Measurements from ENCODE around the gene MAP2K7. TPM values are rescaled to one million over a fixed set of nuclear protein-coding genes. Genes with fewer than 3 reads are reported as not detected.

The MAP2K7 gene
- total RNA-seq, 2 experiments from 2014 or later, result 36.5 to 39.9 TPM

DNA sequence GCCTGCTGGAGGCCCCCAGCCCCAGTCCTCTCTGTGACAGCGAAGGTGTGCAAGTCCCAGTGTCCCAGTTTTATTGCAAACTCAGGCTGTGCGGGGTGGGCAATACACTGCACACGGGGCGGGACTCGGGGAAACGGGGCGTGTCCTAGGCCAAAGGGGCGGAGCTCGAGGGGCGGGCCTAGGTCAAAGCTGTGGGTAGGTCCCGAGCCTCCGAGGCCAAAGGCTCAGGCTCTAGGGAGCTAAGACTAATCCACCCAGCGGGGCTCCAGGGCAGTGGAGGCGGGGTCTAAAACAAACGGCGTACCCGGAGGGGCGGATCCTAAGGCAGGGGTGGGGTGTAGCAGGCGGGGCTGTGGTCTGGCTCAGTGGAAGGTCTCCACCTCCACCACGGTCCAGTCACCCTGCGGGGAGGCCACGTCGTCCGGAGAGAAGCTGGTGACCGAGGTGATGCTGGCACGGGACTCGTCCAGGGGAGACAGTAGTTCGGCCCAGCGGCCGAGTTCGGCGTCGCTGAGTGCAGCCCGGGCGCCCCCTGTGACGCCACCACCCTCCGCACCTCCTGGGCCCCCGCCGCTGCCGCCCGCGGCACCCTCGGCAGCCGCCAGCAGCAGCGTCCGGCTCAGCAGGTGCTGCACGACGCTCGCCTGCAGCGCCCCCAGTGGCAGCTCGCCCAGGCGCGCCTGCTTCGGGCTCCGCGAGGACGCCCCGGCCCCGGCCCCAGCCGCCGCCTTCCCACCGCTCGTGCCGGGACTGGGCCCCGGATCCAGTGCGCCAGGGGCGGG lies 34.8 kb upstream of the MAP2K7 start:
- peak overlapping the region; percentile 65 for H3K4me3 Mint-ChIP-seq
- ChIA-PET CTCF (interaction anchor here (0.8 to 2.0 kb wide), 35 partner anchors 8 to 346 kb away, joined by 3 to 40 read pairs (median 5); partner anchors contain the start of genes LRRC8E, MAP2K7, MCOLN1 and PET100), POLR2A (interaction anchor here (1.3 to 1.5 kb wide), 2 partner anchors 74 to 239 kb away, joined by 5 read pairs; partner anchors contain the start of genes PET100, TIMM44 and XAB2)
- DNase-seq (peak; percentile 83), ATAC-seq (peak; percentile 80)
- H3K9me3 Mint-ChIP-seq (ENCODE audit: insufficient read depth), result no peaks in the 10 kb centered on the region
- peaks cover 47% of the 10 kb centered on the region for H3K27me3 Mint-ChIP-seq (ENCODE audit: low read depth)
- H3K36me3 Mint-ChIP-seq (ENCODE audit: low read depth), result no peaks in the 10 kb centered on the region
- peaks cover 47% of the 10 kb centered on the region for H3K4me1 Mint-ChIP-seq (ENCODE audit: low read depth)
- H3K27ac Mint-ChIP-seq, result peak overlapping the region; percentile 74

DNA sequence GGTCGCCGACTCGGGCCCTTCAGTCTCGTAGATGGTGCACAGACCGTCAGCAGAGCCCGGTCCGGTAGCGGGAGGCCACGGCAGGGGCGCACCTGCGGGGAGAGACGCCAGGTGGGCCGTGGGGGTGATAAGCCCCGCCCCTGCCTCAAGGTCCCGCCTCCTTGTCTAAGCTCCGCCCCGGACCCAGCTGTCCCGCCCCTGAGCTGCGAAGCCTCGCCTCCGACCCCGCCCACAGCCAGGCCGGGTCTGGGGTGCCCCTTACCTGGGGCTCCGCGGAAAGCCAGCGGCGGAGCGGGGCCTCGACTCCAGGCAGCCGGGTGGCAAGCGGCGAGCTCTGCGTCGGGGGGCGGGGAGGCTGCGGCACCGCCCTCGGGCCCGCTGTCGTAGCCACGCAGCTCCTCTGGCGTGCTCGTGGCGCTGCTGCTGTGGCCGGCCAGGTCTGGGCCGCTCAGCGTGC lies 34.2 kb upstream of the MAP2K7 start:
- ATAC-seq, result peak; percentile 61
- ChIA-PET POLR2A (interaction anchor here (1.3 to 1.5 kb wide), 2 partner anchors 74 to 240 kb away, joined by 5 read pairs; partner anchors contain the start of genes PET100, TIMM44 and XAB2), CTCF (interaction anchor here (0.6 to 2.0 kb wide), 38 partner anchors 8 to 606 kb away, joined by 3 to 40 read pairs (median 5); partner anchors contain the start of genes LRRC8E, MAP2K7, MCOLN1 and PET100)
- Mint-ChIP-seq H3K36me3 (ENCODE audit: low read depth) (no peaks in the 10 kb centered on the region), H3K27ac (no peak overlapping the region), H3K4me3 (peak overlapping the region; percentile 59), H3K27me3 (ENCODE audit: low read depth) (peaks cover 46% of the 10 kb centered on the region), H3K4me1 (ENCODE audit: low read depth) (peaks cover 45% of the 10 kb centered on the region), H3K9me3 (ENCODE audit: insufficient read depth) (no peaks in the 10 kb centered on the region)
- peak; percentile 77 for DNase-seq

DNA sequence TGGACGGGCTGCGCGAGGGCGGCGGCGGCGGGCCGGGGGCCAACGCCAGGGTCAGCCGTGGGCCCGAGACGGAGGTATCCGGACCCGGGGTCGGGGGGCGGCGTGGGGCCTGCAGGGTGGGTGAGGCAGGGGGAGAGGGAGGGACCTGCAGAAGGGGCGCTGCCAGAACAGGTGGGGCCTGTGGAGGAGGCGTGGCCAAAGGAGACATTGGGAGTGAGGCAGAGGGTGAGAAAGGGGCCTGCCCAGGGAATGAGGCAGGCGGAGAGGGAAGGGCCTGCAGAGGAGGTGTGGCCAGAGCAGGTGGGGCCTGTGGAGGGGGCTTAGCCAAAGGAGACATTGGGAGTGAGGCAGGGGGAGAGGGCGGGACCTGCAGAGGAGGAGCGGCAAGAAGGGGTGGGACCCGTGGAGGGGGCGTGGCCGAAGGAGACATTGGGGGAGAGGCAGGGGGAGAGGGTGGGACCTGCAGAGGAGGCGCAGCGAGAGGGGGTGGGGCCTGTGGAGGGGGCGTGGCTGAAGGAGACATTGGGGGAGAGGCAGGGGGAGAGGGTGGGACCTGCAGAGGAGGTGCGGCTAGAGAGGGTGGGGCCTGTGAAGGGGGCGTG lies 33.7 kb upstream of the MAP2K7 start:
- CTCF ChIA-PET, result interaction anchor here (0.6 to 2.0 kb wide), 36 partner anchors 7 to 607 kb away, joined by 3 to 40 read pairs (median 5); partner anchors contain the start of genes LRRC8E, MAP2K7, MCOLN1 and PET100

DNA sequence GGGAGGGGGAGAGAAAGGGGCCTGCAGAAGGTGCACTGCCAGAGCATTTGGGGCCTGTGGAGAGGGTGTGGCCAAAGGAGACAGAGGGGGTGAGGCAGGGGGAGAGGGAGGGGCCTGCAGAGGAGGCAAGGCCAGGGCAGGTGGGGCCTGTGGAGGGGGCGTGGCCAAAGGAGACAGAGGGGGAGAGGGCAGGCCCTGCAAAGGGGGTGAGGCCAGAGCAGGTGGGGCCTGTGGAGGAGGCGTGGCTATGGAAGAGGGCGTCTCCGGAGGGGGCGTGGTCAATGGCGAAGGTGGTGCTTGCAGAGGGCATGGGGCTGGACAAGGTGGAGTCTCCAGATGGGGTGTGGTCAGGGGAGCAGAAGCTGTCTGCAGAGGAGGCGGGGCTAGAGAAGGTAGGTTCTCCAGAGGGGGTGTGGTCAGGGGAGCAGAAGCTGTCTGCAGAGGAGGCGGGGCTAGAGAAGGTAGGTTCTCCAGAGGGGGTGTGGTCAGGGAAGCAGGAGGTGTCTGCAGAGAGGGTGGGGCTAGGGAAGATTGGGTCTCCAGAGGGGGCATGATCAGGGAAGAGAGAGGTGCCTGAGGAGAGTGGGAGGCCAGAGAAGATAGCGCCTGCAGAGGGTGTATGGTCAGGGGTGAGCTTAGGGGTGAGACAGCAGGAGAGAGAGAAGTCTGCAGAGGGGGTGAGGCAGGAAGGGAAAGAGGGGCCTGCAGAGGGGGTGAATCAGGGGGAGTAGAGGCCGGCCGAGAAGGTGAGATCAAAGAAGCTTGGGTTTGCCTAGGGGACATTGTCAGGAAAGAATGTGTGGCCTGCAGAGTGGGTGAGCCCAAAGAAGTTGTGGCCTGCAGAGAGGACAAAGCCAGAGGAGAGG lies 32.9 kb upstream of the MAP2K7 start:
- no peaks in the 10 kb centered on the region for H3K9me3 Mint-ChIP-seq (ENCODE audit: insufficient read depth)
- ChIA-PET CTCF (no interaction called here), POLR2A (no interaction called here)
- DNase-seq, result peak; percentile 73
- ATAC-seq, result no peak
- H3K36me3 Mint-ChIP-seq (ENCODE audit: low read depth), result no peaks in the 10 kb centered on the region
- H3K4me1 Mint-ChIP-seq (ENCODE audit: low read depth), result peaks cover 43% of the 10 kb centered on the region
- peaks cover 42% of the 10 kb centered on the region for H3K27me3 Mint-ChIP-seq (ENCODE audit: low read depth)
- H3K27ac Mint-ChIP-seq, result peak overlapping the region; percentile 11
- H3K4me3 Mint-ChIP-seq, result peak overlapping the region; percentile 15

More for the DNA sequence above, 33.7 kb upstream of the MAP2K7 start:
- Mint-ChIP-seq H3K4me1 (ENCODE audit: low read depth) (peaks cover 47% of the 10 kb centered on the region), H3K36me3 (ENCODE audit: low read depth) (no peaks in the 10 kb centered on the region), H3K4me3 (peak overlapping the region; percentile 18), H3K27ac (no peak overlapping the region), H3K27me3 (ENCODE audit: low read depth) (peaks cover 48% of the 10 kb centered on the region), H3K9me3 (ENCODE audit: insufficient read depth) (no peaks in the 10 kb centered on the region)
- peak; percentile 23 for ATAC-seq
- peak; percentile 61 for DNase-seq
- POLR2A ChIA-PET, result interaction anchor here (1.5 kb wide), 1 partner anchor 73 kb away, joined by 5 read pairs; the partner anchor contains the start of gene TIMM44

DNA sequence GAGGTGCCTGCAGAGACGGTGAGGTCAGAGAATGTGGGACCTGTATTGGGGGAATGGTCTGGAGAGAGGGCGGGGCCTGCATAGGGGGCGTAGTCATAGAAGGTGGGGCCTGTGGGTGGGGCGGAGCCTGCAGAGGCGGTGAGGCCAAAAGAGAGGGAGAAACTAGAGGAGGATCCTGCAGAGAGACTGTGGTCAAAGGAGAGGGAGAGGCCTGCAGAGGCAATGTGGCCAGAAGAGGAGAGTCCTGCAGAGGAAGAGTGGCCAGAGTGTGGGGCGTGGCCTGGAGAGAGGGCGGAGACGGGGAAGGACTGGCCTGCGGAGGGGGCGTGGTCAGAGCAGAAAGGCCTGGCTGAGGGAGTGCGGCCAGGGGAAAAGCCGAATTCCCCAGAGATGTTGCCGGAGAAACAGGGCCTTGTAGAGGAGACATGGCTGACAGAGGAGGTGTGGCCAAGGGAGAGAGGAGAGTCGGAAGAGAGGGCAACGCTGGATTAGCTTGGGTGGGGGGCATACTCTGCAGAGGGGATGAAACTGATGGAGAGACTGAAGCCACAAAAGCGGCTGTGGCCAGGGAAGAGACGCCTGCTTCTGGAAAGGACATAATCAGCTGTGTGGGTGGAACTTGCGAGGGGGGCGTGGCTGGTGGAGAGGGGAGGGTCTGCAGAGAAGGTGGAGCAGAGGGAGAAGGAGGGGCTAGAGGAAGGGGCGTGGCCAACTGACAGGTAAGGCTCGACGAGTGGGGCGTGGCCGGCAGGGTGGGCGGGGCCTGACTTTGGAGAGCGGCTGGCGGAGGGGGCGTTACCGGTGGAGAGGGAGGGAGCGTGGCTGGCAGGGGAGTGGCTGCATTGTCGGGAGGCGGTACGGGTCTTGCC lies 32.0 kb upstream of the MAP2K7 start:
- Mint-ChIP-seq H3K36me3 (ENCODE audit: low read depth) (no peaks in the 10 kb centered on the region), H3K27me3 (ENCODE audit: low read depth) (peaks cover 40% of the 10 kb centered on the region), H3K9me3 (ENCODE audit: insufficient read depth) (no peaks in the 10 kb centered on the region), H3K27ac (peak overlapping the region; percentile 11), H3K4me3 (peak overlapping the region; percentile 15), H3K4me1 (ENCODE audit: low read depth) (peaks cover 43% of the 10 kb centered on the region)
- ChIA-PET CTCF (no interaction called here), POLR2A (no interaction called here)
- DNase-seq (peak; percentile 89), ATAC-seq (peak; percentile 2)

DNA sequence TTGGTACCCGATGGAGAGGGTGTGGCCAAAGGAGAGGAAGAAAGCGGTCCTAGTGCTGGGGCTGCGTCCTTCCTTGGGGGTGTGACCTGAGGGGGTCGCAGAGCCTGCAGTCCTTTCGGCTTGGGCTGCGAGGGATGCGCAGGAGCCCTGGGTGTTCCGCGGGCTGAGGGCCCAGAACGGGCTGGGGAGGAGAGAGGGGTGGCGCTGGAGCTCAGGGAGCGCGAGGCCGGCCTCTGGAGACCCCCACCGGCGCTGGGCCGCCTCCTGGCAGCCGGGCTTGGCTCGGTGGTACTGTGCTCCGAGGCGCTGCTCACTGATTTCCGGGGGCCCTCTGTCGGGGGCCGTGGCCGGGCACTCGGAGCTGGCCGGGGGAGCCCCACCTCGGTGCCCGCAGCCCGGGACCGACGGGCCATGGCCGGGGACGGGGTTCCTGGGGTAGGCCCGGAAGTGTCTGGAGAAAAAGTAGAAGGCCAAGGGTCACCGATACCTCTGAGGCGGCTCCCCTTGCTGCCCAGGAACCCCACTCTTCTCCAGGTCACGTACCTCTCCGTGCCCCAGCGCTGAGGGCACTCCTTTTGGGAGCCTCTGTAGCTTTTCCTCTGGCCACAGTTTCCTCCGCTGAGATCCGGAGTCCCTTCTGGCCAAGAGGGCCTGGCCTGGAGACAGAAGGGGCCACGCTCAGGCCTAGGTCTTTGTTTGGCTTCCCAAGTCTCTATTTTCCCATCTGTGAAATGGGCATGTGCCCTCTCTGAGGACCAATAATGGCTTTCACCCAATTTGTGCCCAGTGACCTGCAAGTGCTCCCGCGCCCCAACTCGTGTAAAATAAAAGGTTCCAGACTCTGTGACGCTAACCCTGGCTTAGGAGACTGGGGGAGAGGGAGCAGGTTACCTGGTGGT lies 31.1 kb upstream of the MAP2K7 start:
- H3K9me3 Mint-ChIP-seq (ENCODE audit: insufficient read depth), result no peaks in the 10 kb centered on the region
- ATAC-seq (no peak), DNase-seq (no peak)
- H3K27me3 Mint-ChIP-seq (ENCODE audit: low read depth), result peaks cover 31% of the 10 kb centered on the region
- H3K4me1 Mint-ChIP-seq (ENCODE audit: low read depth), result peaks cover 43% of the 10 kb centered on the region
- ChIA-PET POLR2A (no interaction called here), CTCF (no interaction called here)
- H3K27ac Mint-ChIP-seq, result no peak overlapping the region
- H3K36me3 Mint-ChIP-seq (ENCODE audit: low read depth), result no peaks in the 10 kb centered on the region
- no peak overlapping the region for H3K4me3 Mint-ChIP-seq

DNA sequence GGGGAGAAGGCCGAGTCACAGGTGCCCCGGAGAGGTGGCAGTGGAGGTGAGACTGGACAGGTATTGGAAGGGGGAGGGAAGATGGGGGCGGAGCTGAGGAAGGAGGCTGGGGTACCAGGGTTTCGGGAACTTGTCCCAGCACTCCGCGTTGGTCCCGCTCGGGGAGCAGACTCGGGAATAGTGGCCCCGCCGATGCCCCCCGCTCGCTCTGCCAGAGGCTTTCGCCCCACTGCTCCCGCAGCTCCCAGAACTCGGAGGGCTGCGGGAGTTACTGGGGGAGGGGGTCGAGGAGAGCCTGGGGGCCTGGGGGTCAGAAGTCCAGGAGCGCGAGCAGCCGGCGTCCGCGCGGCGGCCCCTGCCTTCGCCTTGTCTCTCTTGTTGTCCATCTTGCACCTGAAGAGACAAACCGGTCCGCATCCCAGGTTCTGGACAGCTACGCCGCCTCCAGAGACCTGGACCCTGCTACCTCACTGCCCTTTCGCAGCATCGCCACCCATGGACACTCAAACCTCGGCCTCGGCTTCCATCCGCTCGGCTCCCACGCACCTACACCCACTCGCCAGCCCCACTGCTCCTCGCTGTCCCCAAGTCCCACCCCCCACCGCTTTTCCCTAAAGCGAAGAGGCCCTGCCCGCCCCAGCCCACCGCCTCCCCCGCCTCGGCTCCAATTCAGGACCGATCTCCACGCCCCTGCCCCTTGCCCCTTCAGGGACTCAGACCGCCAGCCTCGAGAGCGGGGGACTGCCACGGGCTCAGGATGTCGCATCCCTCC lies 30.2 kb upstream of the MAP2K7 start:
- Mint-ChIP-seq H3K9me3 (ENCODE audit: insufficient read depth) (no peaks in the 10 kb centered on the region), H3K4me1 (ENCODE audit: low read depth) (peaks cover 39% of the 10 kb centered on the region), H3K27me3 (ENCODE audit: low read depth) (peaks cover 29% of the 10 kb centered on the region), H3K27ac (no peak overlapping the region), H3K4me3 (peak overlapping the region; percentile 43), H3K36me3 (ENCODE audit: low read depth) (no peaks in the 10 kb centered on the region)
- ChIA-PET POLR2A (no interaction called here), CTCF (no interaction called here)
- DNase-seq (no peak), ATAC-seq (no peak)

DNA sequence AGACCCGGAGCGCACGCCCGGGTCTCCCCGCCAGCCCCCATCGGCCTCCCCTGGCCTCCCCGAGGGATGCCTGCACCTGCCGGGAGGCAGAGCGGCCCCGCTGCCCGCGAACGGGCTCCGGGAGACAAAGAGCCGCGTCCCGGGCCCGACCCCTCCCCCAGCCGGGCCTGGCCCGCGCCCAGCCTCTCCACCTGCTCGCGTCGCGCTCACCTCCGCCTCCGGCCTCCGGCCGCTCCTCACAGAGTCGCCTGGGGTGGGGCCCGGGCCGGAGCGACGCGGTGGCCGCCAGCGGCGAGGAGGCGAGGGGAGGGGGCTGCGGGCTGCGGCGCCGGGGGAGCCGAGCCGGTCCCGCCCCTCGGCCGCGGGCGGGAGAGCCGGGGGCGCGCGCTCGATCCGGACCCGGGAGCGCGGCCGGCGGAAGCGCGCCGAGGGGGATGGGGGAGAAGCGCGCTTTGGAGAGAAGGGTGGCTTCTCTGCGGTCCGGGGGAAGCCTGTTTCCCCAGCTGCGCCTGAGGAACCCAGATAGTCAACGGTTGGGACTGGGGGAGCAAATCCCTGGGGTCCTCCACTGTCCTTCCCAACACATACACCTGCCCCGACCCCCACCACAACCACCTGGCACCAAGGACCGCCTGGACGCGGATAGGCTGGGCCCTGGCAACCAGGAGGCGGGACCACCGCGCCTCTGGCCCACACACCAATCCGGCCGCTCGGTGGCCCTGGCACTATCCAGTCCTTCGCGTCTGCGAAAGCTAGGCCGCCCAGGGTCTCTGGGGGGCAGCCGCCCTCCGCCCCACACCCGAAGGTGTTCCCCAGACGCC lies 29.4 kb upstream of the MAP2K7 start, which contains the start of gene PRR36:
Gene PRR36 (minus strand): TSS at position 315 of the 821 bp plus-strand sequence. CDS start 701 bp downstream, outside the sequence.
- ChIA-PET CTCF (no interaction called here), POLR2A (no interaction called here)
- H3K27me3 Mint-ChIP-seq (ENCODE audit: low read depth), result peaks cover 29% of the 10 kb centered on the region
- ATAC-seq (no peak), DNase-seq (no peak)
- H3K4me1 Mint-ChIP-seq (ENCODE audit: low read depth), result peaks cover 34% of the 10 kb centered on the region
- peak within 1 kb of the TSS; percentile 43 for H3K4me3 Mint-ChIP-seq
- no peak within 1 kb of the TSS for H3K27ac Mint-ChIP-seq
- no peaks in the 10 kb centered on the region for H3K36me3 Mint-ChIP-seq (ENCODE audit: low read depth)
- no peaks in the 10 kb centered on the region for H3K9me3 Mint-ChIP-seq (ENCODE audit: insufficient read depth)

DNA sequence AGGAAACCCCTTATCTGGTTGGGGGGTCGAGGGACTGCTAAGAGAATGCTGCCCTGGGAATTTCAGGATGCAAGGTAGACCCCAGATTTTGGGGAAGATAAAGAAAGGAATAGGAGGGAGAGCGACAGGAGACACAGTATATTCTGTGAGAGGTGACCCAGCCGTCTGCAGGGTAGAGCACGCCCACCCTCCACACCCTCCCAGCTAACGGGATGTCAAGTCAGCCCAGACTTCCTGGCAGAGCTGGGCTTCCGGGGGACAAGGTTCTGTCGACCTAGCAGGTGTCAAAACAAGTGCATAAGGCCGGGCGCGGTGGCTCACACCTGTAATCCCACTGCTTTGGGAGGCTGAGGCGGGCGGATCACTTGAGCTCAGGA lies 28.8 kb upstream of the MAP2K7 start:
- H3K4me3 Mint-ChIP-seq, result peak overlapping the region; percentile 22
- H3K27me3 Mint-ChIP-seq (ENCODE audit: low read depth), result peaks cover 29% of the 10 kb centered on the region
- CTCF ChIA-PET, result no interaction called here
- no peak for ATAC-seq
- H3K9me3 Mint-ChIP-seq (ENCODE audit: insufficient read depth), result no peaks in the 10 kb centered on the region
- DNase-seq, result no peak
- H3K27ac Mint-ChIP-seq, result no peak overlapping the region
- POLR2A ChIA-PET, result no interaction called here
- peaks cover 34% of the 10 kb centered on the region for H3K4me1 Mint-ChIP-seq (ENCODE audit: low read depth)
- no peaks in the 10 kb centered on the region for H3K36me3 Mint-ChIP-seq (ENCODE audit: low read depth)

All from activated CD8-positive, alpha-beta T cell treated with anti-CD3 and anti-CD28 coated beads, Interleukin-2, amount 10 ng/mL, durations not matched to agents 7 days and 5 days (primary cell).